Retinal pigment epithelial cell (primary cell): ENCODE results near the gene SHROOM3.

Source experiments
- DNase-seq: peaks from one replicate; pipeline ENCODE4 v3.0.0-alpha.2; 2010; ENCODE audit warnings: low read depth
- H3K4me3 ChIP-seq: 2 replicates; pipeline ENCODE4 v1.5.1; 2011; ENCODE audit warnings: mild to moderate bottlenecking, low read length, control low read depth, moderate library complexity
- CTCF ChIP-seq: conservative IDR thresholded peaks from 2 replicates; pipeline ENCODE4 v1.5.1; 2011; ENCODE audit warnings: low read depth, low read length, control low read depth, inconsistent platforms

Gene SHROOM3

GRCh38 chr4:76654791-76655190 is 219.8 kb downstream of the SHROOM3 start:
- DNase-seq = no peak
- no peak overlapping the region for H3K4me3 ChIP-seq
- no peak for TF ChIP-seq CTCF

GRCh38 chr4:76655566-76656479 is 220.8 kb downstream of the SHROOM3 start:
- no peak for TF ChIP-seq CTCF
- no peak for DNase-seq

GRCh38 chr4:76657443-76657842 is 222.4 kb downstream of the SHROOM3 start:
- no peak for DNase-seq
- H3K4me3 ChIP-seq = no peak overlapping the region
- TF ChIP-seq CTCF = no peak

More at GRCh38 chr4:76655566-76656479, 220.8 kb downstream of the SHROOM3 start:
- no peak overlapping the region for H3K4me3 ChIP-seq

GRCh38 chr4:76658231-76659102 is 223.4 kb downstream of the SHROOM3 start:
- no peak for TF ChIP-seq CTCF
- H3K4me3 ChIP-seq = no peak overlapping the region
- DNase-seq = no peak

- no peak overlapping the region for H3K4me3 ChIP-seq
- TF ChIP-seq CTCF = no peak
- no peak for DNase-seq
These were observed 224.1 kb downstream of the SHROOM3 start for GRCh38 chr4:76659103-76659490.

GRCh38 chr4:76663824-76664223 is 228.8 kb downstream of the SHROOM3 start:
- DNase-seq = no peak
- no peak overlapping the region for H3K4me3 ChIP-seq
- no peak for TF ChIP-seq CTCF
